ENCODE results near the gene APH1B.

APH1B gene

GRCh38 chr15:63254991-63255390, 22.4 kb upstream of the APH1B start:
- DNase-seq = no peak

- DNase-seq = no peak
Measured at GRCh38 chr15:63255489-63255990, 21.9 kb upstream of the APH1B start.

GRCh38 chr15:63256433-63257274, 20.8 kb upstream of the APH1B start:
- DNase-seq = no peak

- no peak for DNase-seq
Measured at GRCh38 chr15:63258658-63259057, 18.7 kb upstream of the APH1B start.

- no peak for DNase-seq
Measured at GRCh38 chr15:63260791-63261190, 16.6 kb upstream of the APH1B start.

GRCh38 chr15:63261311-63261710, 16.1 kb upstream of the APH1B start:
- DNase-seq = no peak

GRCh38 chr15:63263519-63263918, 13.9 kb upstream of the APH1B start:
- DNase-seq = no peak

GRCh38 chr15:63264688-63265293, 12.6 kb upstream of the APH1B start:
- DNase-seq = no peak

- no peak for DNase-seq
Measured at GRCh38 chr15:63274427-63274826, 3.0 kb upstream of the APH1B start.

- DNase-seq = no peak
Measured at GRCh38 chr15:63276342-63277037, 915 bp upstream of the APH1B start.

- no peak for DNase-seq
Measured at GRCh38 chr15:63277893-63278456, 570 bp downstream of the APH1B start.

GRCh38 chr15:63283126-63283525, 5.7 kb downstream of the APH1B start:
- DNase-seq = peak; percentile 60 to 67

- DNase-seq = no peak
Measured at GRCh38 chr15:63284335-63284734, 6.9 kb downstream of the APH1B start.

- no peak for DNase-seq
Measured at GRCh38 chr15:63287109-63287508, 9.7 kb downstream of the APH1B start.

- DNase-seq = no peak
Measured at GRCh38 chr15:63288342-63288741, 10.9 kb downstream of the APH1B start.

GRCh38 chr15:63288778-63289378, 11.5 kb downstream of the APH1B start:
- DNase-seq = peak; percentile 59 to 68

GRCh38 chr15:63291507-63291906, 14.1 kb downstream of the APH1B start:
- DNase-seq = no peak

GRCh38 chr15:63292241-63292640, 14.8 kb downstream of the APH1B start:
- no peak for DNase-seq

GRCh38 chr15:63292771-63293170, 15.4 kb downstream of the APH1B start:
- no peak for DNase-seq

GRCh38 chr15:63294359-63294758, 17.0 kb downstream of the APH1B start:
- DNase-seq = no peak

GRCh38 chr15:63295341-63295740, 17.9 kb downstream of the APH1B start:
- no peak for DNase-seq

- no peak for DNase-seq
Measured at GRCh38 chr15:63296195-63296594, 18.8 kb downstream of the APH1B start.

Data from AML-193 (cell line).